HepG2 (cell line): ENCODE data around the gene ZNF638. TPM values are rescaled to one million over a fixed set of nuclear protein-coding genes. Genes with fewer than 3 reads are reported as not detected.

Experiments used
- ATAC-seq: fragments of 200-7000 bp; cut with Tn5 transposase; 3 replicates; pipeline ENCODE4 v1.9.1; 2020; ENCODE audit warnings: mild to moderate bottlenecking, moderate library complexity
- BruUV-seq: library from RNA; stranded (reverse); fragments of 400-500 nt; replicated peaks from 2 replicates; lab custom pipeline; 2021; lab: Mats Ljungman, UMichigan
- CTCF ChIA-PET: fragments of 300-600 bp; formaldehyde crosslinking; extraction: SDS; loops from one replicate; lab custom pipeline; 2021; ENCODE audit warnings: low total read pairs, inconsistent platforms, low intra/inter-chr PET ratio; lab: Yijun Ruan, JAX
- POLR2A ChIA-PET: fragments of 350-600 bp; sonication (Branson Sonifier 250); formaldehyde crosslinking; loops from one replicate; lab custom pipeline; 2020; ENCODE audit warnings: antibody characterized with exemption, inconsistent platforms; lab: Yijun Ruan, JAX
- DNase-seq: peaks from one replicate; pipeline ENCODE4 v3.0.0-alpha.2; 2015; ENCODE audit warnings: low spot score
- FAIRE-seq: peaks from 3 replicates; lab custom pipeline; 2011; peaks lifted over from hg19 to GRCh38; lab: Jason Lieb, UNC
- H2AFZ ChIP-seq: one replicate; pipeline ENCODE4 v1.6.1; 2011; ENCODE audit warnings: low read length, inconsistent platforms
- H3K27ac ChIP-seq: fragments of 300-600 bp; 3 replicates; pipeline ENCODE4 v1.8.0; 2011; ENCODE audit warnings: mixed run types, mild to moderate bottlenecking, mixed read lengths, low read length, inconsistent platforms; ENCODE audit not compliant: insufficient read depth; ENCODE audit errors: extremely low read length
- H3K27me3 ChIP-seq, 2 experiments: fragments of 200-600 bp in 1 of 2; 2 replicates in 1 of 2; 3 replicates in 1 of 2; pipeline versions ENCODE4 v1.6.0 to v1.8.0; 2011; ENCODE audit warnings: low read length in 2 of 2, mild to moderate bottlenecking in 2 of 2, moderate library complexity in 2 of 2, inconsistent platforms in 1 of 2; ENCODE audit not compliant: insufficient read depth in 2 of 2, control insufficient read depth in 1 of 2
- H3K36me3 ChIP-seq, 2 experiments: fragments of 200-600 bp in 1 of 2; replicated peaks in 1 of 2; 2 replicates in 1 of 2; 3 replicates in 1 of 2; pipeline versions ENCODE4 v1.5.1 to v1.8.0; 2011; ENCODE audit warnings: low read length in 2 of 2, inconsistent platforms in 1 of 2; ENCODE audit not compliant: insufficient read depth in 2 of 2, control insufficient read depth in 1 of 2
- H3K4me1 ChIP-seq: 2 replicates; pipeline ENCODE4 v1.5.1; 2012; ENCODE audit warnings: low read length, inconsistent platforms; ENCODE audit not compliant: insufficient read depth
- H3K4me2 ChIP-seq: 2 replicates; pipeline ENCODE4 v1.6.0; 2011; ENCODE audit warnings: low read depth, low read length, inconsistent platforms
- H3K4me3 ChIP-seq, 3 experiments: fragments of 200-600 bp in 1 of 3; sonication (generic), shearing (Covaris generic) in 1 of 3; replicated peaks in 1 of 3; 2 replicates each; pipeline ENCODE4 v1.5.1; 2011 to 2016; ENCODE audit warnings: low read length in 3 of 3, inconsistent platforms in 2 of 3, low read depth in 2 of 3, mild to moderate bottlenecking in 2 of 3, control low read depth in 1 of 3, mixed read lengths in 1 of 3; ENCODE audit not compliant: insufficient read depth in 1 of 3
- H3K79me2 ChIP-seq: one replicate; pipeline ENCODE4 v1.6.1; 2011; ENCODE audit warnings: low read length, inconsistent platforms; ENCODE audit not compliant: insufficient read depth
- H3K9ac ChIP-seq: 2 replicates; pipeline ENCODE4 v1.6.0; 2011; ENCODE audit warnings: mild to moderate bottlenecking, low read depth, low read length, inconsistent platforms; ENCODE audit not compliant: insufficient read depth
- H3K9me3 ChIP-seq: 2 replicates; pipeline ENCODE4 v1.5.1; 2012; ENCODE audit warnings: mild to moderate bottlenecking, low read length
- H4K20me1 ChIP-seq: 2 replicates; pipeline ENCODE4 v1.6.0; 2011; ENCODE audit warnings: inconsistent platforms, mild to moderate bottlenecking, low read length, moderate library complexity; ENCODE audit not compliant: insufficient read depth
- KAT8 ChIP-seq: IDR thresholded peaks from 2 replicates; pipeline ENCODE4 v1.6.1; 2016; ENCODE audit warnings: missing genetic modification reagents, missing compliant biosample characterization
- KDM5B ChIP-seq: sonication (generic); formaldehyde crosslinking; IDR thresholded peaks from 2 replicates; pipeline ENCODE4 v1.4.0; 2020; ENCODE audit warnings: missing genetic modification reagents, mild to moderate bottlenecking, borderline replicate concordance
- SRSF9 ChIP-seq: fragments of 200-400 bp; formaldehyde crosslinking; IDR thresholded peaks from 2 replicates; pipeline ENCODE4 v1.6.1; 2018; ENCODE audit warnings: borderline replicate concordance, mild to moderate bottlenecking, low read depth, low read length; ENCODE audit not compliant: insufficient read depth, poor library complexity, severe bottlenecking
- STAT6 ChIP-seq: sonication (generic); formaldehyde crosslinking; IDR thresholded peaks from 2 replicates; pipeline ENCODE4 v1.4.0; 2020; ENCODE audit warnings: missing genetic modification reagents, mild to moderate bottlenecking, borderline replicate concordance
- UBTF ChIP-seq: sonication (generic); formaldehyde crosslinking; IDR thresholded peaks from 2 replicates; pipeline ENCODE4 v1.4.0; 2020; ENCODE audit warnings: mild to moderate bottlenecking, missing genetic modification reagents
- XRCC5 ChIP-seq: fragments of 200-400 bp; formaldehyde crosslinking; optimal IDR thresholded peaks from 2 replicates; pipeline ENCODE3; 2017; ENCODE audit warnings: mild to moderate bottlenecking, low read length
- ZBTB33 ChIP-seq: sonication (generic); formaldehyde crosslinking; IDR thresholded peaks from 2 replicates; pipeline ENCODE4 v1.4.0; 2020; ENCODE audit warnings: missing genetic modification reagents
- ZNF30 ChIP-seq: sonication (generic); formaldehyde crosslinking; IDR thresholded peaks from 2 replicates; pipeline ENCODE4 v1.5.0; 2020; ENCODE audit warnings: mild to moderate bottlenecking, missing genetic modification reagents
- ZNF576 ChIP-seq: sonication (generic); formaldehyde crosslinking; IDR thresholded peaks from 2 replicates; pipeline ENCODE4 v1.4.0; 2020; ENCODE audit warnings: mild to moderate bottlenecking, missing genetic modification reagents
- WGBS: methylation state at CpG from one replicate; pipeline ENCODE4 v1.1.6; 2017; ENCODE audit warnings: low lambda C conversion rate; 5-methylcytosine and 5-hydroxymethylcytosine counted together
- in situ Hi-C: cut with HindIII; loops from 2 replicates; pipeline ENCODE4 v1.10.0; 2017; ENCODE audit warnings: low pct_unique_long_range_greater_than_20kb; ENCODE audit not compliant: extremely low pct_ligation_motif_present
- intact Hi-C: fragments of 100-400 bp; cut with micrococcal nuclease; formaldehyde crosslinking; loops from one replicate; pipeline ENCODE4 v1.10.0; 2022; ENCODE audit not compliant: unreplicated experiment
- polyA plus RNA-seq, 8 experiments: library from polyadenylated mRNA; depleted of rRNA in 3 of 8; stranded (reverse) in 7 of 8; unstranded in 1 of 8; fragments of >200 nt; fragmentation: Illumina TruSeq in 4 of 8; extraction: Trizol in 4 of 8; gene quantifications; 2 replicates each; pipeline versions ENCODE4 v1.2.1 to v1.2.3, GENCODE V29; 2011 to 2016; ENCODE audit warnings: low read depth in 4 of 8, missing spikeins in 1 of 8, mixed read lengths in 1 of 8; ENCODE audit not compliant: insufficient read depth in 1 of 8
- total RNA-seq, 5 experiments: library from RNA; depleted of rRNA; stranded (reverse); fragments of >200 nt; fragmentation: Illumina TruSeq; extraction: Trizol; gene quantifications; 2 replicates each; pipeline ENCODE4 v1.2.3, GENCODE V29; 2016; ENCODE audit warnings: low read depth in 1 of 5

Gene ZNF638
- total and polyA plus RNA-seq, 2 of the 13 experiments (the other 11 are each of a cell fraction or from before 2014, with no cell fraction given): 92.7 to 144 TPM

GRCh38 chr2:71313016-71313766 lies 18.4 kb upstream of the ZNF638 start (continued):
- TF ChIP-seq ZBTB33 (CRISPR knock-in tag): no peak

GRCh38 chr2:71317060-71317459 lies 14.5 kb upstream of the ZNF638 start:
- H3K27ac ChIP-seq: no peak overlapping the region
- POLR2A ChIA-PET: no interaction called here
- no peak for ATAC-seq
- intact Hi-C loops: no loop called here
- H3K4me1 ChIP-seq: no peaks in the 10 kb centered on the region
- CTCF ChIA-PET: no interaction called here
- H3K9me3 ChIP-seq: peaks cover 37% of the 10 kb centered on the region
- no peak for DNase-seq
- BruUV-seq: no TSS peak
- in situ Hi-C loops: no loop called here
- no peaks in the 10 kb centered on the region for H4K20me1 ChIP-seq
- H3K27me3 ChIP-seq: no peaks in the 10 kb centered on the region
- TF ChIP-seq KAT8 (CRISPR knock-in tag) (no peak), XRCC5 (no peak), STAT6 (no peak), ZNF30 (CRISPR knock-in tag) (no peak), KDM5B (CRISPR knock-in tag) (no peak), SRSF9 (no peak), UBTF (no peak), ZNF576 (CRISPR knock-in tag) (no peak)
- H2AFZ ChIP-seq: no peak overlapping the region
- no peak overlapping the region for H3K9ac ChIP-seq
- H3K4me3 ChIP-seq: no peak overlapping the region
- H3K79me2 ChIP-seq: no peaks in the 10 kb centered on the region
- H3K36me3 ChIP-seq: no peaks in the 10 kb centered on the region
- no peak overlapping the region for H3K4me2 ChIP-seq
- 3% methylated on average over 4 of the region's 4 CpGs for WGBS
- no peak for FAIRE-seq
